Neural progenitor cell (in vitro differentiated cells): ENCODE data around the gene SNX5. TPM values are rescaled to one million over a fixed set of nuclear protein-coding genes. Genes with fewer than 3 reads are reported as not detected.

ENCODE experiments used
- DNase-seq: peaks from one replicate; pipeline ENCODE4 v3.0.0-alpha.2; 2016; ENCODE audit warnings: low spot score
- H2AFZ ChIP-seq: fragments of 200-600 bp; sonication (generic); replicated peaks from 2 replicates; pipeline ENCODE4 v1.6.1; 2016; ENCODE audit warnings: antibody characterized with exemption
- H3F3A ChIP-seq: fragments of 200-600 bp; sonication (generic); 2 replicates; pipeline ENCODE4 v1.6.1; 2016; ENCODE audit warnings: antibody characterized with exemption, low read depth
- H3K27ac ChIP-seq: fragments of 200-600 bp; sonication (generic); 2 replicates; pipeline ENCODE4 v1.5.1; 2016; ENCODE audit warnings: mild to moderate bottlenecking
- H3K27me3 ChIP-seq: fragments of 200-600 bp; sonication (generic); 2 replicates; pipeline ENCODE4 v1.6.1; 2016; ENCODE audit warnings: mild to moderate bottlenecking, moderate library complexity
- H3K36me3 ChIP-seq: fragments of 200-600 bp; sonication (generic); 2 replicates; pipeline ENCODE4 v1.5.1; 2016
- H3K4me1 ChIP-seq: fragments of 200-600 bp; sonication (generic); 2 replicates; pipeline ENCODE4 v1.6.1; 2016; ENCODE audit warnings: mixed run types
- H3K4me2 ChIP-seq: fragments of 200-600 bp; sonication (generic); 2 replicates; pipeline ENCODE4 v1.6.1; 2016
- H3K4me3 ChIP-seq: fragments of 200-600 bp; sonication (generic); 2 replicates; pipeline ENCODE4 v1.5.1; 2016
- H3K79me2 ChIP-seq: fragments of 200-600 bp; sonication (generic); 2 replicates; pipeline ENCODE4 v1.6.1; 2016; ENCODE audit warnings: low read depth
- H3K9ac ChIP-seq: fragments of 200-600 bp; sonication (generic); 2 replicates; pipeline ENCODE4 v1.6.1; 2016
- H3K9me3 ChIP-seq: fragments of 200-600 bp; sonication (generic); 2 replicates; pipeline ENCODE4 v1.5.1; 2016; ENCODE audit warnings: low read depth
- H4K20me1 ChIP-seq: fragments of 200-600 bp; sonication (generic); 2 replicates; pipeline ENCODE4 v1.6.1; 2016; ENCODE audit warnings: low read depth
- H3K27ac Mint-ChIP-seq: 3 replicates; pipeline ENCODE4 v1.8.0; 2021; ENCODE audit warnings: mixed read lengths
- H3K27me3 Mint-ChIP-seq: 2 replicates; pipeline ENCODE4 v1.8.0; 2022; ENCODE audit warnings: low read depth, mild to moderate bottlenecking, inconsistent platforms, moderate library complexity, mixed read lengths; ENCODE audit not compliant: insufficient read depth
- H3K36me3 Mint-ChIP-seq: 3 replicates; pipeline ENCODE4 v1.8.0; 2021; ENCODE audit warnings: mixed read lengths
- H3K4me1 Mint-ChIP-seq: 3 replicates; pipeline ENCODE4 v1.8.0; 2021; ENCODE audit warnings: mixed read lengths
- H3K4me3 Mint-ChIP-seq: 3 replicates; pipeline ENCODE4 v1.8.0; 2021; ENCODE audit warnings: mild to moderate bottlenecking, moderate library complexity, mixed read lengths
- H3K9me3 Mint-ChIP-seq: 3 replicates; pipeline ENCODE4 v1.8.0; 2020; ENCODE audit warnings: mixed read lengths
- EZH2 ChIP-seq: fragments of 200-600 bp; sonication (generic); IDR thresholded peaks from 2 replicates; pipeline ENCODE4 v1.6.1; 2017; ENCODE audit warnings: antibody characterized with exemption, mild to moderate bottlenecking, moderate library complexity
- EZH2phosphoT487 ChIP-seq: fragments of 200-600 bp; sonication (generic); IDR thresholded peaks from 2 replicates; pipeline ENCODE4 v1.6.1; 2017; ENCODE audit warnings: antibody characterized with exemption
- total RNA-seq: library from RNA; depleted of rRNA; stranded (reverse); fragments of >200 nt; gene quantifications from 2 replicates; pipeline ENCODE4 v1.2.3, GENCODE V29; 2015; ENCODE audit warnings: low replicate concordance
- TF ChIP-seq, protein P1 (sequence below): fragments of 200-600 bp; sonication (generic); IDR thresholded peaks from 2 replicates; pipeline ENCODE4 v1.5.1; 2017; ENCODE audit warnings: antibody characterized with exemption, mild to moderate bottlenecking

SNX5 gene
- total RNA-seq, 1 donor from 2014 or later, result 226 TPM

DNA sequence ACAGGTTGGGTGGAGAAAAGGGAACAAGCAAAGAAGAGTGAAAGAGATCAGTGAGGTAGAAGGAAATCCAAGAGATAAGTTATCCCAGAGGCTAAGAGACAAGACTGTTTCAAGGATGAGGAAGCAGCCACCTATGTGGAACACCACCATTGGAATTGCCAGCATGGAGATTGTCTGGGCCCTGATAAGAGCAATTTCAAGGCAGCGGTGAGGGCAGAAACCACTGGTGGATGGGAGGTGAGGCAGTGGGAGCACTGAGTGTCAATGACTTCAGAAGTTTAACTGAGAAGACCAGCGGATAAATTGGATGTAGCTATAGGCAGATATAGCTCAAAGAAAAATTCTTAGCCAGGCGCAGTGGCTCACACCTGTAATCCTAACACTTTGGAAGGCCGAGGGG, 56.7 kb downstream of the SNX5 start:
- H3K79me2 ChIP-seq, result no peaks in the 10 kb centered on the region
- H3K9me3 Mint-ChIP-seq, result no peaks in the 10 kb centered on the region
- no peaks in the 10 kb centered on the region for H3K27me3 ChIP-seq
- no peak overlapping the region for H3K4me2 ChIP-seq
- no peaks in the 10 kb centered on the region for H4K20me1 ChIP-seq
- H3K4me3 Mint-ChIP-seq, result no peak overlapping the region
- no peak overlapping the region for H3K9ac ChIP-seq
- H3F3A ChIP-seq, result no peaks in the 10 kb centered on the region
- H3K4me1 Mint-ChIP-seq, result peaks cover 23% of the 10 kb centered on the region
- H3K36me3 Mint-ChIP-seq, result no peaks in the 10 kb centered on the region
- H3K4me1 ChIP-seq, result no peaks in the 10 kb centered on the region
- TF ChIP-seq, protein P1, sequence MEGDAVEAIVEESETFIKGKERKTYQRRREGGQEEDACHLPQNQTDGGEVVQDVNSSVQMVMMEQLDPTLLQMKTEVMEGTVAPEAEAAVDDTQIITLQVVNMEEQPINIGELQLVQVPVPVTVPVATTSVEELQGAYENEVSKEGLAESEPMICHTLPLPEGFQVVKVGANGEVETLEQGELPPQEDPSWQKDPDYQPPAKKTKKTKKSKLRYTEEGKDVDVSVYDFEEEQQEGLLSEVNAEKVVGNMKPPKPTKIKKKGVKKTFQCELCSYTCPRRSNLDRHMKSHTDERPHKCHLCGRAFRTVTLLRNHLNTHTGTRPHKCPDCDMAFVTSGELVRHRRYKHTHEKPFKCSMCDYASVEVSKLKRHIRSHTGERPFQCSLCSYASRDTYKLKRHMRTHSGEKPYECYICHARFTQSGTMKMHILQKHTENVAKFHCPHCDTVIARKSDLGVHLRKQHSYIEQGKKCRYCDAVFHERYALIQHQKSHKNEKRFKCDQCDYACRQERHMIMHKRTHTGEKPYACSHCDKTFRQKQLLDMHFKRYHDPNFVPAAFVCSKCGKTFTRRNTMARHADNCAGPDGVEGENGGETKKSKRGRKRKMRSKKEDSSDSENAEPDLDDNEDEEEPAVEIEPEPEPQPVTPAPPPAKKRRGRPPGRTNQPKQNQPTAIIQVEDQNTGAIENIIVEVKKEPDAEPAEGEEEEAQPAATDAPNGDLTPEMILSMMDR, result no peak
- no peak for TF ChIP-seq EZH2phosphoT487
- TF ChIP-seq EZH2, result no peak
- no peak overlapping the region for H3K4me3 ChIP-seq
- no peaks in the 10 kb centered on the region for H3K27me3 Mint-ChIP-seq
- H3K27ac ChIP-seq, result no peak overlapping the region
- no peak overlapping the region for H2AFZ ChIP-seq
- H3K27ac Mint-ChIP-seq, result no peak overlapping the region
- DNase-seq, result no peak
- H3K36me3 ChIP-seq, result no peaks in the 10 kb centered on the region
- H3K9me3 ChIP-seq, result no peaks in the 10 kb centered on the region

DNA sequence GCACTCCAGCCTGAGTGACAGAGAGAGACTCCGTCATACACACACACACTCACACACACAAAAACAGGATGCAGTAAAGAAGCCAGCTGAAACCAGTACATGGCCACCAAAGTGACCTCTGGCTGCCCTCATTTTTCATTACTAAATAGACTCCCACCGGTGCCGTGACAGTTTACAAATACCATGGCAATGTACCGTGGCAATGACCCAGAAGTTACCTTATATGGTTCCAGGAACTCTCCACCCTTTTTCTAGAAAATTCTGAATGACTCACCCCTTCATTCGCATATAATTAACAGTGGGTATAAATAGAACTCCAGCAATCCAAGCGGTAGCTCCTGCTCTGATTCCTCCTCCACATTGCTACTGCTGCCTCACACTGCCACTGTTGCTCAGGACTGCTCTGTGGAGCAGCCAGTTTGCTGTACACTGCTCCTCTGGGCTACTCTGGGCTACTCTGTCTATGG, 57.7 kb downstream of the SNX5 start:
- Mint-ChIP-seq H3K36me3 (no peaks in the 10 kb centered on the region), H3K9me3 (no peaks in the 10 kb centered on the region), H3K4me3 (no peak overlapping the region), H3K27ac (no peak overlapping the region), H3K4me1 (peaks cover 23% of the 10 kb centered on the region), H3K27me3 (no peaks in the 10 kb centered on the region)
- H3K4me2 ChIP-seq, result no peak overlapping the region
- TF ChIP-seq, protein P1, result no peak
- TF ChIP-seq EZH2, result no peak
- no peak for TF ChIP-seq EZH2phosphoT487
- no peaks in the 10 kb centered on the region for H3K27me3 ChIP-seq
- no peaks in the 10 kb centered on the region for H3F3A ChIP-seq
- H3K4me3 ChIP-seq, result no peak overlapping the region
- H4K20me1 ChIP-seq, result no peaks in the 10 kb centered on the region
- no peaks in the 10 kb centered on the region for H3K9me3 ChIP-seq
- H3K4me1 ChIP-seq, result no peaks in the 10 kb centered on the region
- H3K79me2 ChIP-seq, result no peaks in the 10 kb centered on the region
- H3K9ac ChIP-seq, result no peak overlapping the region
- H3K27ac ChIP-seq, result no peak overlapping the region
- DNase-seq, result no peak
- H3K36me3 ChIP-seq, result no peaks in the 10 kb centered on the region
- H2AFZ ChIP-seq, result no peak overlapping the region

DNA sequence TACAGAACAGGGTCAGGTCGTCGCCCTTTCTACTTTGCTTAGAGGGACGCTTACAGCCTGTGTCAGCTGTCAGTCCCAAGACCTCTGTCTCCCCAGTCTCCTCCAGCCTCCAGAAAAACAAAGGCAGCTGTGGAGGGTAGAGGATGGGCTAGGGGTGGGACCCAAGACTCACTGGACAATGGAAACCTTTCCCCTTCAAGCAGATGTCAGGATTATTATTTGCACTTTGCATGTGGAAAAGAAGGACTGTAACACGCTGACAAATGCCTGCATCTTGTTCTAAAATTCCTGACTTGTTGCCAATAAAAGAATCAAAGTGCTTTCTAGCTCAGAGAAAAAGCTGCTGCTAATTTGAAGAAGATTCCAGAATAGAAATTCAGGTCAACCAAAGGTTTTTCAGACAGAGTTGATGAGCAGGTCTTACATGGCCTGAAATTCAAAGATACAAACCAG, 58.7 kb downstream of the SNX5 start:
- Histone ChIP-seq H3F3A (no peaks in the 10 kb centered on the region), H4K20me1 (no peaks in the 10 kb centered on the region), H3K27ac (no peak overlapping the region), H3K4me2 (no peak overlapping the region), H3K36me3 (no peaks in the 10 kb centered on the region), H3K27me3 (no peaks in the 10 kb centered on the region), H3K9ac (no peak overlapping the region), H2AFZ (peak overlapping the region; percentile 13), H3K9me3 (no peaks in the 10 kb centered on the region), H3K4me3 (no peak overlapping the region), H3K4me1 (no peaks in the 10 kb centered on the region), H3K79me2 (no peaks in the 10 kb centered on the region)
- TF ChIP-seq EZH2phosphoT487 (no peak), EZH2 (no peak)
- TF ChIP-seq, protein P1, result no peak
- H3K36me3 Mint-ChIP-seq, result no peaks in the 10 kb centered on the region
- no peak overlapping the region for H3K4me3 Mint-ChIP-seq
- no peak for DNase-seq
- H3K9me3 Mint-ChIP-seq, result no peaks in the 10 kb centered on the region
- H3K27ac Mint-ChIP-seq, result no peak overlapping the region
- H3K27me3 Mint-ChIP-seq, result no peaks in the 10 kb centered on the region
- peaks cover 23% of the 10 kb centered on the region for H3K4me1 Mint-ChIP-seq
